ENCODE measurements around the gene FSTL4. TPM values are rescaled to one million over a fixed set of nuclear protein-coding genes. Genes with fewer than 3 reads are reported as not detected.

Gene FSTL4
- total and polyA plus RNA-seq, 2 of the 13 experiments (the other 11 are each of a cell fraction or from before 2014, with no cell fraction given) = 2.1 to 3.0 TPM

- TF ChIP-seq ARID3A (IDR thresholded peaks at IDR 0.05; ENCODE audit: low read depth, low read length) (no peak), SNAPC2 (CRISPR knock-in tag; IDR thresholded peaks at IDR 0.05) (no peak), ZNF644 (CRISPR knock-in tag; IDR thresholded peaks at IDR 0.05; ENCODE audit: low read depth) (no peak), ZNF234 (CRISPR knock-in tag; conservative IDR thresholded peaks at IDR 0.05) (no peak), ZNF567 (CRISPR knock-in tag; IDR thresholded peaks at IDR 0.05; ENCODE audit: borderline replicate concordance) (no peak)
Observed at GRCh38 chr5:133613184-133613583, 843 bp upstream of the FSTL4 start (continued).

GRCh38 chr5:133611357-133612248, 738 bp downstream of the FSTL4 start:
- Histone ChIP-seq H3K79me2 (ENCODE audit: insufficient read depth, low read length) (no peaks in the 10 kb centered on the region), H2AFZ (ENCODE audit: low read length) (no peak overlapping the region), H3K4me2 (ENCODE audit: low read depth, low read length) (peak overlapping the region; percentile 72), H3K4me3 (replicated peaks in 1 of 3; ENCODE audit: insufficient read depth in 1 of 3, low read depth in 2 of 3, low read length in 3 of 3) (peak overlapping the region in 1 of 3 experiments; percentile 56; a peak in 2 of 6 replicates), H3K27ac (ENCODE audit: extremely low read length, insufficient read depth, low read length) (no peak overlapping the region), H3K27me3 (ENCODE audit: control insufficient read depth in 1 of 2, insufficient read depth in 2 of 2, low read length in 2 of 2) (peaks cover 2 to 35% of the 10 kb centered on the region in 2 experiments; a peak in 4 of 5 replicates), H3K9ac (ENCODE audit: insufficient read depth, low read depth, low read length) (no peak overlapping the region), H3K9me3 (ENCODE audit: low read length) (no peaks in the 10 kb centered on the region), H4K20me1 (ENCODE audit: insufficient read depth, low read length) (peaks cover 4% of the 10 kb centered on the region; the same call in 1 of the 2 replicates), H3K4me1 (ENCODE audit: insufficient read depth, low read length) (no peaks in the 10 kb centered on the region), H3K36me3 (replicated peaks in 1 of 2; ENCODE audit: control insufficient read depth in 1 of 2, insufficient read depth in 2 of 2, low read length in 2 of 2) (no peaks in the 10 kb centered on the region)
- intact Hi-C loops (cut with micrococcal nuclease; ENCODE audit: unreplicated experiment) = no loop called here
- in situ Hi-C loops (cut with HindIII; ENCODE audit: extremely low pct_ligation_motif_present, low pct_unique_long_range_greater_than_20kb) = no loop called here
- no peak for FAIRE-seq
- no peak for DNase-seq (ENCODE audit: low spot score)
- WGBS (ENCODE audit: low lambda C conversion rate) = 28% methylated on average over 4 of the region's 91 CpGs
- no TSS peak for BruUV-seq (replicated peaks)
- ChIA-PET CTCF (ENCODE audit: low intra/inter-chr PET ratio, low total read pairs) (interaction anchor here (1.0 kb wide), 1 partner anchor 59 kb away, joined by 3 read pairs; no protein-coding TSS in a partner anchor), POLR2A (no interaction called here)
- ATAC-seq = peak; percentile 55
- TF ChIP-seq MBD4 (IDR thresholded peaks at IDR 0.05; ENCODE audit: borderline replicate concordance, low read length) (no peak), ZNF12 (CRISPR knock-in tag; IDR thresholded peaks at IDR 0.05) (no peak), ZNF891 (CRISPR knock-in tag; IDR thresholded peaks at IDR 0.05) (peak; percentile 49; the same call in 1 of the 2 replicates), LBX2 (CRISPR knock-in tag; IDR thresholded peaks at IDR 0.05; ENCODE audit: borderline replicate concordance) (no peak), ZSCAN21 (CRISPR knock-in tag; IDR thresholded peaks at IDR 0.05; ENCODE audit: borderline replicate concordance) (no peak), SETDB1 (CRISPR knock-in tag; IDR thresholded peaks at IDR 0.05; ENCODE audit: borderline replicate concordance) (no peak), SNAPC5 (CRISPR knock-in tag; IDR thresholded peaks at IDR 0.05; ENCODE audit: borderline replicate concordance) (no peak), ZNF800 (CRISPR knock-in tag; IDR thresholded peaks at IDR 0.05) (peak; percentile 34; the same call in 1 of the 2 replicates), ZNF30 (CRISPR knock-in tag; IDR thresholded peaks at IDR 0.05) (no peak), ZNF589 (CRISPR knock-in tag; conservative IDR thresholded peaks at IDR 0.05) (no peak), RBAK (CRISPR knock-in tag; IDR thresholded peaks at IDR 0.05) (no peak), ZNF558 (CRISPR knock-in tag; IDR thresholded peaks at IDR 0.05; ENCODE audit: borderline replicate concordance) (0 out of 2 replicates have a peak, but pooled peaks have one; percentile 10)

Measured in HepG2 (cell line).